ENCODE measurements around the gene OR10Z1.

Gene OR10Z1

GRCh38 chr1:158611916-158612315 lies 6.8 kb downstream of the OR10Z1 start:
- H3K27ac ChIP-seq (ENCODE audit: low read depth, low read length): no peak overlapping the region
- no peaks in the 10 kb centered on the region for H3K9me3 ChIP-seq (ENCODE audit: low read length)
- H3K9ac ChIP-seq (ENCODE audit: low read length): no peak overlapping the region

GRCh38 chr1:158613764-158614163 lies 8.7 kb downstream of the OR10Z1 start:
- Histone ChIP-seq H3K9ac (ENCODE audit: low read length) (no peak overlapping the region), H3K36me3 (ENCODE audit: insufficient read depth, low read length) (no peaks in the 10 kb centered on the region), H3K9me3 (ENCODE audit: low read length) (no peaks in the 10 kb centered on the region), H3K27ac (ENCODE audit: low read depth, low read length) (no peak overlapping the region), H3K4me3 (ENCODE audit: low read depth in 1 of 2, low read length in 2 of 2) (no peak overlapping the region), H3K4me1 (ENCODE audit: insufficient read depth, low read length) (no peaks in the 10 kb centered on the region), H3K27me3 (ENCODE audit: control insufficient read depth in 1 of 2, insufficient read depth in 2 of 2, low read length in 2 of 2) (no peaks in the 10 kb centered on the region)

More at GRCh38 chr1:158611916-158612315, 6.8 kb downstream of the OR10Z1 start:
- Histone ChIP-seq H3K36me3 (ENCODE audit: insufficient read depth, low read length) (no peaks in the 10 kb centered on the region), H3K4me1 (ENCODE audit: insufficient read depth, low read length) (no peaks in the 10 kb centered on the region), H3K27me3 (ENCODE audit: control insufficient read depth in 1 of 2, insufficient read depth in 2 of 2, low read length in 2 of 2) (no peaks in the 10 kb centered on the region), H3K4me3 (ENCODE audit: low read depth in 1 of 2, low read length in 2 of 2) (no peak overlapping the region)

GRCh38 chr1:158638146-158638545 lies 33.1 kb downstream of the OR10Z1 start:
- Histone ChIP-seq H3K9me3 (ENCODE audit: low read length) (no peaks in the 10 kb centered on the region), H3K27me3 (ENCODE audit: control insufficient read depth in 1 of 2, insufficient read depth in 2 of 2, low read length in 2 of 2) (no peaks in the 10 kb centered on the region), H3K4me1 (ENCODE audit: insufficient read depth, low read length) (no peaks in the 10 kb centered on the region), H3K27ac (ENCODE audit: low read depth, low read length) (no peak overlapping the region), H3K9ac (ENCODE audit: low read length) (no peak overlapping the region), H3K4me3 (ENCODE audit: low read depth in 1 of 2, low read length in 2 of 2) (no peak overlapping the region), H3K36me3 (ENCODE audit: insufficient read depth, low read length) (no peaks in the 10 kb centered on the region)

- Histone ChIP-seq H3K36me3 (ENCODE audit: insufficient read depth, low read length) (no peaks in the 10 kb centered on the region), H3K27me3 (ENCODE audit: control insufficient read depth in 1 of 2, insufficient read depth in 2 of 2, low read length in 2 of 2) (no peaks in the 10 kb centered on the region)
Observed at GRCh38 chr1:158638904-158639303, 33.8 kb downstream of the OR10Z1 start.

GRCh38 chr1:158644449-158644848 lies 39.4 kb downstream of the OR10Z1 start:
- no peaks in the 10 kb centered on the region for H3K27me3 ChIP-seq (ENCODE audit: control insufficient read depth in 1 of 2, insufficient read depth in 2 of 2, low read length in 2 of 2)
- H3K9ac ChIP-seq (ENCODE audit: low read length): no peak overlapping the region
- H3K4me3 ChIP-seq (ENCODE audit: low read depth in 1 of 2, low read length in 2 of 2): no peak overlapping the region
- H3K36me3 ChIP-seq (ENCODE audit: insufficient read depth, low read length): no peaks in the 10 kb centered on the region
- no peak overlapping the region for H3K27ac ChIP-seq (ENCODE audit: low read depth, low read length)
- no peaks in the 10 kb centered on the region for H3K9me3 ChIP-seq (ENCODE audit: low read length)
- H3K4me1 ChIP-seq (ENCODE audit: insufficient read depth, low read length): no peaks in the 10 kb centered on the region

More at GRCh38 chr1:158638904-158639303, 33.8 kb downstream of the OR10Z1 start:
- Histone ChIP-seq H3K9ac (ENCODE audit: low read length) (no peak overlapping the region), H3K9me3 (ENCODE audit: low read length) (no peaks in the 10 kb centered on the region), H3K27ac (ENCODE audit: low read depth, low read length) (no peak overlapping the region), H3K4me1 (ENCODE audit: insufficient read depth, low read length) (no peaks in the 10 kb centered on the region), H3K4me3 (ENCODE audit: low read depth in 1 of 2, low read length in 2 of 2) (no peak overlapping the region)

GRCh38 chr1:158646465-158646864 lies 41.4 kb downstream of the OR10Z1 start:
- Histone ChIP-seq H3K36me3 (ENCODE audit: insufficient read depth, low read length) (no peaks in the 10 kb centered on the region), H3K27ac (ENCODE audit: low read depth, low read length) (no peak overlapping the region), H3K4me3 (ENCODE audit: low read depth in 1 of 2, low read length in 2 of 2) (no peak overlapping the region)

GRCh38 chr1:158649052-158649451 lies 44.0 kb downstream of the OR10Z1 start:
- H3K9ac ChIP-seq (ENCODE audit: low read length): no peak overlapping the region
- no peak overlapping the region for H3K4me3 ChIP-seq (ENCODE audit: low read depth in 1 of 2, low read length in 2 of 2)
- H3K36me3 ChIP-seq (ENCODE audit: insufficient read depth, low read length): no peaks in the 10 kb centered on the region
- H3K27ac ChIP-seq (ENCODE audit: low read depth, low read length): no peak overlapping the region
- no peaks in the 10 kb centered on the region for H3K4me1 ChIP-seq (ENCODE audit: insufficient read depth, low read length)
- H3K27me3 ChIP-seq (ENCODE audit: control insufficient read depth in 1 of 2, insufficient read depth in 2 of 2, low read length in 2 of 2): no peaks in the 10 kb centered on the region
- H3K9me3 ChIP-seq (ENCODE audit: low read length): no peaks in the 10 kb centered on the region

More at GRCh38 chr1:158646465-158646864, 41.4 kb downstream of the OR10Z1 start:
- no peaks in the 10 kb centered on the region for H3K9me3 ChIP-seq (ENCODE audit: low read length)
- no peak overlapping the region for H3K9ac ChIP-seq (ENCODE audit: low read length)
- no peaks in the 10 kb centered on the region for H3K4me1 ChIP-seq (ENCODE audit: insufficient read depth, low read length)
- no peaks in the 10 kb centered on the region for H3K27me3 ChIP-seq (ENCODE audit: control insufficient read depth in 1 of 2, insufficient read depth in 2 of 2, low read length in 2 of 2)

GRCh38 chr1:158652721-158653334 lies 47.8 kb downstream of the OR10Z1 start:
- Histone ChIP-seq H3K36me3 (ENCODE audit: insufficient read depth, low read length) (no peaks in the 10 kb centered on the region), H3K9ac (ENCODE audit: low read length) (no peak overlapping the region), H3K4me3 (ENCODE audit: low read depth in 1 of 2, low read length in 2 of 2) (no peak overlapping the region), H3K4me1 (ENCODE audit: insufficient read depth, low read length) (no peaks in the 10 kb centered on the region), H3K27ac (ENCODE audit: low read depth, low read length) (no peak overlapping the region), H3K9me3 (ENCODE audit: low read length) (no peaks in the 10 kb centered on the region), H3K27me3 (ENCODE audit: control insufficient read depth in 1 of 2, insufficient read depth in 2 of 2, low read length in 2 of 2) (no peaks in the 10 kb centered on the region)

- H3K9ac ChIP-seq (ENCODE audit: low read length): no peak overlapping the region
- no peak overlapping the region for H3K4me3 ChIP-seq (ENCODE audit: low read depth in 1 of 2, low read length in 2 of 2)
- no peaks in the 10 kb centered on the region for H3K9me3 ChIP-seq (ENCODE audit: low read length)
- no peaks in the 10 kb centered on the region for H3K27me3 ChIP-seq (ENCODE audit: control insufficient read depth in 1 of 2, insufficient read depth in 2 of 2, low read length in 2 of 2)
- no peaks in the 10 kb centered on the region for H3K36me3 ChIP-seq (ENCODE audit: insufficient read depth, low read length)
- no peak overlapping the region for H3K27ac ChIP-seq (ENCODE audit: low read depth, low read length)
- H3K4me1 ChIP-seq (ENCODE audit: insufficient read depth, low read length): no peaks in the 10 kb centered on the region
Observed at GRCh38 chr1:158654086-158654485, 49.0 kb downstream of the OR10Z1 start.

GRCh38 chr1:158654571-158654970 lies 49.5 kb downstream of the OR10Z1 start:
- Histone ChIP-seq H3K27ac (ENCODE audit: low read depth, low read length) (no peak overlapping the region), H3K4me3 (ENCODE audit: low read depth in 1 of 2, low read length in 2 of 2) (no peak overlapping the region), H3K4me1 (ENCODE audit: insufficient read depth, low read length) (no peaks in the 10 kb centered on the region), H3K9ac (ENCODE audit: low read length) (no peak overlapping the region), H3K9me3 (ENCODE audit: low read length) (no peaks in the 10 kb centered on the region), H3K27me3 (ENCODE audit: control insufficient read depth in 1 of 2, insufficient read depth in 2 of 2, low read length in 2 of 2) (no peaks in the 10 kb centered on the region), H3K36me3 (ENCODE audit: insufficient read depth, low read length) (no peaks in the 10 kb centered on the region)
